HepG2 (cell line): ENCODE data around the gene CCT7. TPM values are rescaled to one million over a fixed set of nuclear protein-coding genes. Genes with fewer than 3 reads are reported as not detected.
A peak's percentile ranks its signal among the peaks of the same experiment; 100 is the strongest.

ENCODE experiments used
- ETV6 ChIP-seq: sonication (generic); formaldehyde crosslinking; conservative IDR thresholded peaks from 2 replicates; pipeline ENCODE4 v1.4.0; 2020; ENCODE audit warnings: missing genetic modification reagents
- MEIS2 ChIP-seq: sonication (generic); formaldehyde crosslinking; IDR thresholded peaks from 2 replicates; pipeline ENCODE4 v1.9.0; 2021; ENCODE audit warnings: mild to moderate bottlenecking, missing genetic modification reagents
- NFIC ChIP-seq: IDR thresholded peaks from 2 replicates; pipeline ENCODE4 v1.6.1; 2012; ENCODE audit warnings: mild to moderate bottlenecking, low read length, inconsistent platforms
- NFYB ChIP-seq: sonication (generic); formaldehyde crosslinking; IDR thresholded peaks from 2 replicates; pipeline ENCODE4 v1.4.0; 2020; ENCODE audit warnings: missing genetic modification reagents
- PRDM4 ChIP-seq: sonication (generic); formaldehyde crosslinking; IDR thresholded peaks from 2 replicates; pipeline ENCODE4 v1.9.0; 2021; ENCODE audit warnings: missing genetic modification reagents, borderline replicate concordance
- SP2 ChIP-seq: sonication (generic); formaldehyde crosslinking; IDR thresholded peaks from 2 replicates; pipeline ENCODE4 v1.5.1; 2020; ENCODE audit warnings: mild to moderate bottlenecking, missing genetic modification reagents
- STAG1 ChIP-seq: sonication (generic); formaldehyde crosslinking; IDR thresholded peaks from 2 replicates; pipeline ENCODE4 v1.4.0; 2020; ENCODE audit warnings: missing genetic modification reagents
- ZBTB46 ChIP-seq: sonication (generic); formaldehyde crosslinking; IDR thresholded peaks from 2 replicates; pipeline ENCODE4 v1.4.0; 2020; ENCODE audit warnings: mild to moderate bottlenecking, missing genetic modification reagents, borderline replicate concordance
- ZNF24 ChIP-seq: fragments of 450-650 bp; IDR thresholded peaks from 2 replicates; pipeline ENCODE4 v1.6.1; 2017; ENCODE audit warnings: antibody characterized with exemption, mild to moderate bottlenecking
- ZNF256 ChIP-seq: sonication (generic); formaldehyde crosslinking; conservative IDR thresholded peaks from 2 replicates; pipeline ENCODE4 v1.4.0; 2020; ENCODE audit warnings: missing genetic modification reagents
- ZNF326 ChIP-seq: sonication (generic); formaldehyde crosslinking; IDR thresholded peaks from 2 replicates; pipeline ENCODE4 v1.4.0; 2020; ENCODE audit warnings: missing genetic modification reagents, borderline replicate concordance
- ZNF639 ChIP-seq: conservative IDR thresholded peaks from 2 replicates; pipeline ENCODE4 v1.6.1; 2018; ENCODE audit warnings: missing genetic modification reagents
- polyA plus RNA-seq, 8 experiments: library from polyadenylated mRNA; depleted of rRNA in 3 of 8; stranded (reverse) in 7 of 8; unstranded in 1 of 8; fragments of >200 nt; fragmentation: Illumina TruSeq in 4 of 8; extraction: Trizol in 4 of 8; gene quantifications; 2 replicates each; pipeline versions ENCODE4 v1.2.1 to v1.2.3, GENCODE V29; 2011 to 2016; ENCODE audit warnings: low read depth in 4 of 8, missing spikeins in 1 of 8, mixed read lengths in 1 of 8; ENCODE audit not compliant: insufficient read depth in 1 of 8
- total RNA-seq, 5 experiments: library from RNA; depleted of rRNA; stranded (reverse); fragments of >200 nt; fragmentation: Illumina TruSeq; extraction: Trizol; gene quantifications; 2 replicates each; pipeline ENCODE4 v1.2.3, GENCODE V29; 2016; ENCODE audit warnings: low read depth in 1 of 5
- TF ChIP-seq, protein P1 (sequence below): sonication (generic); formaldehyde crosslinking; IDR thresholded peaks from 2 replicates; pipeline ENCODE4 v1.5.1; 2020; ENCODE audit warnings: mild to moderate bottlenecking, missing genetic modification reagents, moderate library complexity
- TF ChIP-seq, protein P2 (sequence below): sonication (generic); formaldehyde crosslinking; IDR thresholded peaks from 2 replicates; pipeline ENCODE4 v1.4.0; 2020; ENCODE audit warnings: missing genetic modification reagents

CCT7 gene
- total and polyA plus RNA-seq, 2 of the 13 experiments (the other 11 are each of a cell fraction or from before 2014, with no cell fraction given), result 347 to 517 TPM

- TF ChIP-seq, protein P1, sequence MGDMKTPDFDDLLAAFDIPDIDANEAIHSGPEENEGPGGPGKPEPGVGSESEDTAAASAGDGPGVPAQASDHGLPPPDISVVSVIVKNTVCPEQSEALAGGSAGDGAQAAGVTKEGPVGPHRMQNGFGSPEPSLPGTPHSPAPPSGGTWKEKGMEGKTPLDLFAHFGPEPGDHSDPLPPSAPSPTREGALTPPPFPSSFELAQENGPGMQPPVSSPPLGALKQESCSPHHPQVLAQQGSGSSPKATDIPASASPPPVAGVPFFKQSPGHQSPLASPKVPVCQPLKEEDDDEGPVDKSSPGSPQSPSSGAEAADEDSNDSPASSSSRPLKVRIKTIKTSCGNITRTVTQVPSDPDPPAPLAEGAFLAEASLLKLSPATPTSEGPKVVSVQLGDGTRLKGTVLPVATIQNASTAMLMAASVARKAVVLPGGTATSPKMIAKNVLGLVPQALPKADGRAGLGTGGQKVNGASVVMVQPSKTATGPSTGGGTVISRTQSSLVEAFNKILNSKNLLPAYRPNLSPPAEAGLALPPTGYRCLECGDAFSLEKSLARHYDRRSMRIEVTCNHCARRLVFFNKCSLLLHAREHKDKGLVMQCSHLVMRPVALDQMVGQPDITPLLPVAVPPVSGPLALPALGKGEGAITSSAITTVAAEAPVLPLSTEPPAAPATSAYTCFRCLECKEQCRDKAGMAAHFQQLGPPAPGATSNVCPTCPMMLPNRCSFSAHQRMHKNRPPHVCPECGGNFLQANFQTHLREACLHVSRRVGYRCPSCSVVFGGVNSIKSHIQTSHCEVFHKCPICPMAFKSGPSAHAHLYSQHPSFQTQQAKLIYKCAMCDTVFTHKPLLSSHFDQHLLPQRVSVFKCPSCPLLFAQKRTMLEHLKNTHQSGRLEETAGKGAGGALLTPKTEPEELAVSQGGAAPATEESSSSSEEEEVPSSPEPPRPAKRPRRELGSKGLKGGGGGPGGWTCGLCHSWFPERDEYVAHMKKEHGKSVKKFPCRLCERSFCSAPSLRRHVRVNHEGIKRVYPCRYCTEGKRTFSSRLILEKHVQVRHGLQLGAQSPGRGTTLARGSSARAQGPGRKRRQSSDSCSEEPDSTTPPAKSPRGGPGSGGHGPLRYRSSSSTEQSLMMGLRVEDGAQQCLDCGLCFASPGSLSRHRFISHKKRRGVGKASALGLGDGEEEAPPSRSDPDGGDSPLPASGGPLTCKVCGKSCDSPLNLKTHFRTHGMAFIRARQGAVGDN (CRISPR knock-in tag), result peak; percentile 66
- no peak for TF ChIP-seq ZNF24
- TF ChIP-seq ZNF256 (CRISPR knock-in tag), result 0 out of 2 replicates have a peak, but pooled peaks have one; percentile 84
- TF ChIP-seq ZBTB46 (CRISPR knock-in tag), result no peak
- TF ChIP-seq NFYB (CRISPR knock-in tag), result 0 out of 2 replicates have a peak, but pooled peaks have one; percentile 31
- peak; percentile 29; the same call in 1 of the 2 replicates for TF ChIP-seq STAG1 (CRISPR knock-in tag)
- no peak for TF ChIP-seq NFIC
- peak; percentile 93 for TF ChIP-seq ETV6 (CRISPR knock-in tag)
- no peak for TF ChIP-seq SP2 (CRISPR knock-in tag)
- 0 out of 2 replicates have a peak, but pooled peaks have one; percentile 28 for TF ChIP-seq ZNF639
- 0 out of 2 replicates have a peak, but pooled peaks have one; percentile 36 for TF ChIP-seq PRDM4 (CRISPR knock-in tag)
- TF ChIP-seq ZNF326 (CRISPR knock-in tag), result no peak; the same call in 1 of the 2 replicates
- TF ChIP-seq, protein P2, sequence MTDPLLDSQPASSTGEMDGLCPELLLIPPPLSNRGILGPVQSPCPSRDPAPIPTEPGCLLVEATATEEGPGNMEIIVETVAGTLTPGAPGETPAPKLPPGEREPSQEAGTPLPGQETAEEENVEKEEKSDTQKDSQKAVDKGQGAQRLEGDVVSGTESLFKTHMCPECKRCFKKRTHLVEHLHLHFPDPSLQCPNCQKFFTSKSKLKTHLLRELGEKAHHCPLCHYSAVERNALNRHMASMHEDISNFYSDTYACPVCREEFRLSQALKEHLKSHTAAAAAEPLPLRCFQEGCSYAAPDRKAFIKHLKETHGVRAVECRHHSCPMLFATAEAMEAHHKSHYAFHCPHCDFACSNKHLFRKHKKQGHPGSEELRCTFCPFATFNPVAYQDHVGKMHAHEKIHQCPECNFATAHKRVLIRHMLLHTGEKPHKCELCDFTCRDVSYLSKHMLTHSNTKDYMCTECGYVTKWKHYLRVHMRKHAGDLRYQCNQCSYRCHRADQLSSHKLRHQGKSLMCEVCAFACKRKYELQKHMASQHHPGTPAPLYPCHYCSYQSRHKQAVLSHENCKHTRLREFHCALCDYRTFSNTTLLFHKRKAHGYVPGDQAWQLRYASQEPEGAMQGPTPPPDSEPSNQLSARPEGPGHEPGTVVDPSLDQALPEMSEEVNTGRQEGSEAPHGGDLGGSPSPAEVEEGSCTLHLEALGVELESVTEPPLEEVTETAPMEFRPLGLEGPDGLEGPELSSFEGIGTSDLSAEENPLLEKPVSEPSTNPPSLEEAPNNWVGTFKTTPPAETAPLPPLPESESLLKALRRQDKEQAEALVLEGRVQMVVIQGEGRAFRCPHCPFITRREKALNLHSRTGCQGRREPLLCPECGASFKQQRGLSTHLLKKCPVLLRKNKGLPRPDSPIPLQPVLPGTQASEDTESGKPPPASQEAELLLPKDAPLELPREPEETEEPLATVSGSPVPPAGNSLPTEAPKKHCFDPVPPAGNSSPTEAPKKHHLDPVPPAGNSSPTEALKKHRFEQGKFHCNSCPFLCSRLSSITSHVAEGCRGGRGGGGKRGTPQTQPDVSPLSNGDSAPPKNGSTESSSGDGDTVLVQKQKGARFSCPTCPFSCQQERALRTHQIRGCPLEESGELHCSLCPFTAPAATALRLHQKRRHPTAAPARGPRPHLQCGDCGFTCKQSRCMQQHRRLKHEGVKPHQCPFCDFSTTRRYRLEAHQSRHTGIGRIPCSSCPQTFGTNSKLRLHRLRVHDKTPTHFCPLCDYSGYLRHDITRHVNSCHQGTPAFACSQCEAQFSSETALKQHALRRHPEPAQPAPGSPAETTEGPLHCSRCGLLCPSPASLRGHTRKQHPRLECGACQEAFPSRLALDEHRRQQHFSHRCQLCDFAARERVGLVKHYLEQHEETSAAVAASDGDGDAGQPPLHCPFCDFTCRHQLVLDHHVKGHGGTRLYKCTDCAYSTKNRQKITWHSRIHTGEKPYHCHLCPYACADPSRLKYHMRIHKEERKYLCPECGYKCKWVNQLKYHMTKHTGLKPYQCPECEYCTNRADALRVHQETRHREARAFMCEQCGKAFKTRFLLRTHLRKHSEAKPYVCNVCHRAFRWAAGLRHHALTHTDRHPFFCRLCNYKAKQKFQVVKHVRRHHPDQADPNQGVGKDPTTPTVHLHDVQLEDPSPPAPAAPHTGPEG (CRISPR knock-in tag), result peak; percentile 69; the same call in 1 of the 2 replicates
- peak; percentile 92 for TF ChIP-seq MEIS2
These were observed 57.0 kb downstream of the CCT7 start (continued) for GRCh38 chr2:73291093-73291460.
